H1 (cell line): ENCODE measurements around the gene PTPMT1.

Source experiments
- BRCA1 ChIP-seq: IDR thresholded peaks from 2 replicates; pipeline ENCODE4 v1.6.1; 2012; ENCODE audit warnings: low read depth, low read length, improper control_type of control experiment
- CBX5 ChIP-seq: fragments of 300-800, 300-1000 bp; sonication (generic); IDR thresholded peaks from 2 replicates; pipeline ENCODE4 v1.7.1; 2016; ENCODE audit warnings: antibody characterized with exemption, low read length, low read depth
- CTCF ChIP-seq, 3 experiments: IDR thresholded peaks; 1 replicate in 2 of 3; 2 replicates in 1 of 3; pipeline versions ENCODE4 v1.5.1 to v1.6.1; 2011; ENCODE audit warnings: low read length in 3 of 3, mild to moderate bottlenecking in 3 of 3, inconsistent platforms in 2 of 3, low read depth in 1 of 3, moderate library complexity in 1 of 3; ENCODE audit not compliant: insufficient read depth in 1 of 3; ENCODE audit errors: control extremely low read depth in 1 of 3
- GABPA ChIP-seq: IDR thresholded peaks from 2 replicates; pipeline ENCODE4 v1.6.1; 2011; ENCODE audit warnings: mild to moderate bottlenecking, low read length, moderate library complexity, borderline replicate concordance; ENCODE audit not compliant: insufficient read depth
- MAX ChIP-seq: IDR thresholded peaks from 2 replicates; pipeline ENCODE4 v1.6.1; 2012; ENCODE audit warnings: inconsistent platforms
- POLR2A ChIP-seq, 2 experiments: IDR thresholded peaks; 1 replicate in 1 of 2; 2 replicates in 1 of 2; pipeline ENCODE4 v1.6.1; 2011; ENCODE audit warnings: low read depth in 2 of 2, low read length in 2 of 2, mild to moderate bottlenecking in 2 of 2; ENCODE audit errors: control extremely low read depth in 1 of 2
- RFX5 ChIP-seq: IDR thresholded peaks from 2 replicates; pipeline ENCODE4 v1.6.1; 2011; ENCODE audit warnings: low read depth, low read length, improper control_type of control experiment, borderline replicate concordance
- SIN3A ChIP-seq, 2 experiments: IDR thresholded peaks in 1 of 2; conservative IDR thresholded peaks in 1 of 2; 2 replicates each; pipeline ENCODE4 v1.6.1; 2011 to 2012; ENCODE audit warnings: low read length in 2 of 2, improper control_type of control experiment in 1 of 2, low read depth in 1 of 2, mild to moderate bottlenecking in 1 of 2

GRCh38 chr11:47551086-47551485 is 14.3 kb upstream of the PTPMT1 start:
- TF ChIP-seq GABPA (no peak), CBX5 (no peak), MAX (no peak), CTCF (IDR thresholded peaks at IDR 0.05; ENCODE audit: control extremely low read depth in 1 of 3, insufficient read depth in 1 of 3, low read depth in 1 of 3, low read length in 3 of 3) (peak in 2 of 3 experiments; percentile 33 to 53; a peak in 3 of 4 replicates), SIN3A (conservative IDR thresholded peaks at IDR 0.05 in 1 of 2, IDR thresholded peaks at IDR 0.05 in 1 of 2; ENCODE audit: low read depth in 1 of 2, low read length in 2 of 2) (peak; percentile 81 to 85; a peak in 3 of 4 replicates), BRCA1 (no peak), POLR2A (IDR thresholded peaks at IDR 0.05; ENCODE audit: control extremely low read depth in 1 of 2, low read depth in 2 of 2, low read length in 2 of 2) (no peak), RFX5 (no peak)
